Kidney capillary endothelial cell (primary cell): Measurements from ENCODE around the gene MPZL1.

ENCODE experiments used
- DNase-seq: peaks from one replicate; pipeline ENCODE4 v3.0.0-alpha.2; 2018; ENCODE audit warnings: low spot score

Gene MPZL1

GRCh38 chr1:167721617-167722151 is at the start of gene MPZL1:
TSS of gene MPZL1 (plus strand) at chr1:167721982. CDS start at chr1:167722152, 170 bp downstream.
- DNase-seq, result peak; percentile 91

GRCh38 chr1:167672831-167673230 is 49.0 kb upstream of the MPZL1 start:
- DNase-seq, result no peak

GRCh38 chr1:167673265-167673664 is 48.5 kb upstream of the MPZL1 start:
- no peak for DNase-seq

GRCh38 chr1:167674156-167674555 is 47.6 kb upstream of the MPZL1 start:
- no peak for DNase-seq

- no peak for DNase-seq
Observed at GRCh38 chr1:167675440-167675839, 46.3 kb upstream of the MPZL1 start.

GRCh38 chr1:167676205-167676915 is 45.4 kb upstream of the MPZL1 start:
- no peak for DNase-seq

GRCh38 chr1:167676916-167677848 is 44.6 kb upstream of the MPZL1 start:
- no peak for DNase-seq

GRCh38 chr1:167678422-167678821 is 43.4 kb upstream of the MPZL1 start:
- no peak for DNase-seq

GRCh38 chr1:167678838-167679237 is 42.9 kb upstream of the MPZL1 start:
- DNase-seq, result no peak

GRCh38 chr1:167679714-167680113 is 42.1 kb upstream of the MPZL1 start:
- no peak for DNase-seq

- DNase-seq, result no peak
Observed at GRCh38 chr1:167681024-167681423, 40.8 kb upstream of the MPZL1 start.

GRCh38 chr1:167681451-167682098 is 40.2 kb upstream of the MPZL1 start:
- DNase-seq, result no peak

- DNase-seq, result no peak
Observed at GRCh38 chr1:167683226-167683625, 38.6 kb upstream of the MPZL1 start.

- peak; percentile 61 for DNase-seq
Observed at GRCh38 chr1:167683641-167684502, 37.9 kb upstream of the MPZL1 start.

- no peak for DNase-seq
Observed at GRCh38 chr1:167685844-167686243, 35.9 kb upstream of the MPZL1 start.

- peak; percentile 84 for DNase-seq
Observed at GRCh38 chr1:167687919-167688519, 33.8 kb upstream of the MPZL1 start.

GRCh38 chr1:167689567-167689920 is 32.2 kb upstream of the MPZL1 start:
- peak; percentile 85 for DNase-seq

- no peak for DNase-seq
Observed at GRCh38 chr1:167690053-167690452, 31.7 kb upstream of the MPZL1 start.

GRCh38 chr1:167693425-167694045 is 28.2 kb upstream of the MPZL1 start:
- no peak for DNase-seq

GRCh38 chr1:167694691-167695090 is 27.1 kb upstream of the MPZL1 start:
- no peak for DNase-seq

GRCh38 chr1:167695147-167695546 is 26.6 kb upstream of the MPZL1 start:
- DNase-seq, result no peak
